T-helper 2 cell treated with Interferon-gamma antibody and Interleukin-4, amounts not matched to agents 100 ng/mL and 5 ng/mL, for 36 hours (primary cell): ENCODE data around the gene NUP210. TPM values are rescaled to one million over a fixed set of nuclear protein-coding genes. Genes with fewer than 3 reads are reported as not detected.
"Not testable (repeated sequence)": the region's sequence is repeated elsewhere in the genome, so short reads cannot be mapped to it uniquely, and the experiment has no call there.

ENCODE experiments used
- intact Hi-C: fragments of 100-400 bp; cut with micrococcal nuclease; formaldehyde crosslinking; loops from one replicate; pipeline ENCODE4 v1.15.1; 2023
- total RNA-seq: library from RNA; stranded (reverse); gene quantifications from 2 replicates; pipeline ENCODE4 v1.2.3, GENCODE V29; 2022

Gene NUP210
- total RNA-seq, 1 donor from 2014 or later, result 198 TPM

- intact Hi-C loops, result not testable (repeated sequence)
Measured at GRCh38 chr3:13430411-13430875, 10.3 kb upstream of the NUP210 start.

- intact Hi-C loops, result no loop called here
Measured at GRCh38 chr3:13429631-13430291, 9.6 kb upstream of the NUP210 start.

GRCh38 chr3:13428678-13429077 lies 8.6 kb upstream of the NUP210 start:
- intact Hi-C loops, result not testable (repeated sequence)

GRCh38 chr3:13427662-13428603 lies 7.8 kb upstream of the NUP210 start:
- intact Hi-C loops, result no loop called here

GRCh38 chr3:13426591-13426990 lies 6.5 kb upstream of the NUP210 start:
- intact Hi-C loops, result no loop called here

- intact Hi-C loops, result no loop called here
Measured at GRCh38 chr3:13425689-13426088, 5.6 kb upstream of the NUP210 start.

GRCh38 chr3:13424865-13425617 lies 4.9 kb upstream of the NUP210 start:
- intact Hi-C loops, result no loop called here

- intact Hi-C loops, result no loop called here
Measured at GRCh38 chr3:13424141-13424844, 4.2 kb upstream of the NUP210 start.

- intact Hi-C loops, result loop anchor here (1.0 to 2.0 kb wide), 4 partner anchors 30 to 406 kb away; partner anchors contain the start of gene HDAC11
Measured at GRCh38 chr3:13420831-13421765, 976 bp upstream of the NUP210 start.

GRCh38 chr3:13419505-13420044 lies 547 bp downstream of the NUP210 start:
- intact Hi-C loops, result loop anchor here (1.0 to 2.0 kb wide), 4 partner anchors 61 to 578 kb away; partner anchors contain the start of genes HDAC11 and RPL32

- intact Hi-C loops, result no loop called here
Measured at GRCh38 chr3:13417166-13417947, 2.8 kb downstream of the NUP210 start.

GRCh38 chr3:13415997-13416793 lies 3.9 kb downstream of the NUP210 start:
- intact Hi-C loops, result no loop called here

- intact Hi-C loops, result no loop called here
Measured at GRCh38 chr3:13415236-13415986, 4.7 kb downstream of the NUP210 start.

GRCh38 chr3:13414040-13414729 lies 5.9 kb downstream of the NUP210 start:
- intact Hi-C loops, result loop anchor here (1.0 kb wide), 1 partner anchor 37 kb away; no protein-coding TSS in a partner anchor

GRCh38 chr3:13411186-13411860 lies 8.8 kb downstream of the NUP210 start:
- intact Hi-C loops, result no loop called here

- intact Hi-C loops, result no loop called here
Measured at GRCh38 chr3:13408890-13409289, 11.2 kb downstream of the NUP210 start.
